ENCODE data around the gene HS3ST2. TPM values are rescaled to one million over a fixed set of nuclear protein-coding genes. Genes with fewer than 3 reads are reported as not detected.
"Not testable (repeated sequence)": the region's sequence is repeated elsewhere in the genome, so short reads cannot be mapped to it uniquely, and the experiment has no call there.

HS3ST2 gene
- polyA plus RNA-seq, 2 of the 4 experiments (the other 2 are of a cell fraction), result not detected

GRCh38 chr16:22933173-22933572 is 119.2 kb downstream of the HS3ST2 start (continued):
- TF ChIP-seq PHF8 (IDR thresholded peaks at IDR 0.05; ENCODE audit: borderline replicate concordance, low read depth), result no peak
- no peak for TF ChIP-seq GATA3 (IDR thresholded peaks at IDR 0.05; ENCODE audit: borderline replicate concordance)

GRCh38 chr16:22934786-22935185 is 120.8 kb downstream of the HS3ST2 start:
- H3K4me3 ChIP-seq, result no peak overlapping the region
- no peak overlapping the region for H3K4me2 ChIP-seq
- FAIRE-seq, result no peak
- no peak overlapping the region for H3K27ac ChIP-seq
- ATAC-seq, result no peak
- peak; percentile 44 for TF ChIP-seq MAFK (IDR thresholded peaks at IDR 0.05; ENCODE audit: partially characterized antibody)
- TF ChIP-seq MAZ (IDR thresholded peaks at IDR 0.05; ENCODE audit: borderline replicate concordance, low read depth, low read length), result no peak
- no peak for TF ChIP-seq NPAS2 (CRISPR knock-in tag; IDR thresholded peaks at IDR 0.05; ENCODE audit: borderline replicate concordance)
- 0% methylated on average over 2 of the region's 2 CpGs for WGBS (ENCODE audit: missing lambda C conversion rate)
- no peaks in the 10 kb centered on the region for H3K4me1 ChIP-seq
- no peak for DNase-seq (ENCODE audit: low read depth in 1 of 2, low spot score in 1 of 2)
- ChIA-PET POLR2A (no interaction called here), CTCF (interaction anchor here (1.2 to 1.3 kb wide), 2 partner anchors 14 to 36 kb away, joined by 3 to 4 read pairs; no protein-coding TSS in a partner anchor)
- no peaks in the 10 kb centered on the region for H3K9me3 ChIP-seq

GRCh38 chr16:22937169-22937568 is 123.2 kb downstream of the HS3ST2 start:
- no peak for DNase-seq (ENCODE audit: low read depth in 1 of 2, low spot score in 1 of 2)
- ChIA-PET CTCF (interaction anchor here (0.9 to 1.4 kb wide), 2 partner anchors 13 to 41 kb away, joined by 3 to 5 read pairs; no protein-coding TSS in a partner anchor), POLR2A (no interaction called here)
- 41% methylated on average over 6 of the region's 6 CpGs for WGBS (ENCODE audit: missing lambda C conversion rate)
- FAIRE-seq, result no peak
- Histone ChIP-seq H3K4me1 (no peaks in the 10 kb centered on the region), H3K27ac (no peak overlapping the region), H3K4me3 (no peak overlapping the region), H3K4me2 (no peak overlapping the region), H3K9me3 (no peaks in the 10 kb centered on the region)
- no peak for ATAC-seq
- TF ChIP-seq HEYL (CRISPR knock-in tag; IDR thresholded peaks at IDR 0.05) (no peak), HOXB13 (CRISPR knock-in tag; IDR thresholded peaks at IDR 0.05; ENCODE audit: low read depth) (no peak), RAD21 (conservative IDR thresholded peaks at IDR 0.05 in 1 of 2, IDR thresholded peaks at IDR 0.05 in 1 of 2) (no peak), EHF (CRISPR knock-in tag; IDR thresholded peaks at IDR 0.05) (no peak), CEBPB (IDR thresholded peaks at IDR 0.05) (peak; percentile 27 to 50; a peak in 3 of 4 replicates)

GRCh38 chr16:22938647-22939046 is 124.7 kb downstream of the HS3ST2 start:
- no peak overlapping the region for H3K27ac ChIP-seq
- CTCF ChIA-PET, result interaction anchor here (0.8 kb wide), 1 partner anchor 24 kb away, joined by 3 read pairs; no protein-coding TSS in a partner anchor
- no peak overlapping the region for H3K4me3 ChIP-seq
- no peak for ATAC-seq
- H3K9me3 ChIP-seq, result no peaks in the 10 kb centered on the region
- no peak overlapping the region for H3K4me2 ChIP-seq
- POLR2A ChIA-PET, result no interaction called here
- FAIRE-seq, result no peak
- DNase-seq (ENCODE audit: low read depth in 1 of 2, low spot score in 1 of 2), result no peak
- H3K4me1 ChIP-seq, result no peaks in the 10 kb centered on the region
- WGBS (ENCODE audit: missing lambda C conversion rate), result 0% methylated on average over 1 of the region's 1 CpG
- TF ChIP-seq ZNF302 (CRISPR knock-in tag; IDR thresholded peaks at IDR 0.05), result no peak
- TF ChIP-seq HES2 (IDR thresholded peaks at IDR 0.05), result no peak
- no peak for TF ChIP-seq JUNB (IDR thresholded peaks at IDR 0.05)
- no peak for TF ChIP-seq REST (IDR thresholded peaks at IDR 0.05)
- no peak for TF ChIP-seq MYC (IDR thresholded peaks at IDR 0.05; ENCODE audit: borderline replicate concordance, low read length)

GRCh38 chr16:22939744-22940363 is 125.9 kb downstream of the HS3ST2 start:
- CTCF ChIA-PET; H3K4me2 ChIP-seq; POLR2A ChIA-PET; ATAC-seq; H3K4me3 ChIP-seq; H3K4me1 ChIP-seq; H3K27ac ChIP-seq; FAIRE-seq; H3K9me3 ChIP-seq; DNase-seq (ENCODE audit: low read depth in 1 of 2, low spot score in 1 of 2): not testable (repeated sequence)
- WGBS (ENCODE audit: missing lambda C conversion rate), result 52% methylated on average over 4 of the region's 4 CpGs

All from A549 (cell line).